HEK293T (cell line): Measurements from ENCODE around the gene TJP1.

Experiments
- BHLHE40 ChIP-seq: fragments of 450-650 bp; IDR thresholded peaks from 2 replicates; pipeline ENCODE4 v1.6.1; 2016; ENCODE audit warnings: mild to moderate bottlenecking, moderate library complexity, borderline replicate concordance
- ELF4 ChIP-seq: fragments of 450-650 bp; IDR thresholded peaks from 2 replicates; pipeline ENCODE4 v1.6.1; 2017; ENCODE audit warnings: antibody characterized with exemption
- FOXK2 ChIP-seq: fragments of 450-650 bp; IDR thresholded peaks from 2 replicates; pipeline ENCODE4 v1.6.1; 2016; ENCODE audit warnings: mild to moderate bottlenecking
- FOXM1 ChIP-seq: fragments of 450-650 bp; IDR thresholded peaks from 2 replicates; pipeline ENCODE4 v1.6.1; 2017; ENCODE audit warnings: mild to moderate bottlenecking, borderline replicate concordance
- HDGF ChIP-seq: fragments of 450-650 bp; IDR thresholded peaks from 2 replicates; pipeline ENCODE4 v1.6.1; 2017; ENCODE audit warnings: antibody characterized with exemption, borderline replicate concordance
- L3MBTL2 ChIP-seq: fragments of 450-650 bp; conservative IDR thresholded peaks from 2 replicates; pipeline ENCODE4 v1.6.1; 2016; ENCODE audit warnings: mild to moderate bottlenecking
- LEF1 ChIP-seq: fragments of 450-650 bp; IDR thresholded peaks from 2 replicates; pipeline ENCODE4 v1.6.1; 2017; ENCODE audit warnings: mild to moderate bottlenecking, borderline replicate concordance
- NFRKB ChIP-seq: fragments of 450-650 bp; IDR thresholded peaks from 2 replicates; pipeline ENCODE4 v1.6.1; 2016; ENCODE audit warnings: mild to moderate bottlenecking, moderate library complexity
- SP1 ChIP-seq: fragments of 450-650 bp; IDR thresholded peaks from 2 replicates; pipeline ENCODE4 v1.6.1; 2017
- SUZ12 ChIP-seq: fragments of 450-650 bp; IDR thresholded peaks from 2 replicates; pipeline ENCODE4 v1.6.1; 2016; ENCODE audit warnings: mild to moderate bottlenecking
- ZNF384 ChIP-seq: fragments of 450-650 bp; IDR thresholded peaks from 2 replicates; pipeline ENCODE4 v1.6.1; 2016

- no peak for TF ChIP-seq LEF1
- no peak for TF ChIP-seq BHLHE40
- TF ChIP-seq NFRKB, result no peak
- no peak for TF ChIP-seq ELF4
- no peak for TF ChIP-seq SUZ12
- TF ChIP-seq HDGF, result no peak
- no peak for TF ChIP-seq ZNF384
- no peak for TF ChIP-seq FOXK2
- TF ChIP-seq SP1, result no peak
- TF ChIP-seq FOXM1, result no peak
- no peak for TF ChIP-seq L3MBTL2
These were observed 3.0 kb upstream of the TJP1 start for GRCh38 chr15:29825227-29825626.
